GM12878 (cell line): ENCODE data around the gene HNRNPU. TPM values are rescaled to one million over a fixed set of nuclear protein-coding genes. Genes with fewer than 3 reads are reported as not detected.
A peak's percentile ranks its signal among the peaks of the same experiment; 100 is the strongest.

ENCODE experiments used
- ATAC-seq: fragments of 200-7000 bp; cut with Tn5 transposase; 3 replicates; pipeline ENCODE4 v1.9.1; 2020; ENCODE audit warnings: mild to moderate bottlenecking, moderate library complexity
- BruUV-seq: library from RNA; stranded (reverse); fragments of 400-500 nt; replicated peaks from 2 replicates; lab custom pipeline; 2021; lab: Mats Ljungman, UMichigan
- CTCF ChIA-PET: fragments of 300-600 bp; sonication (Branson Sonifier 250); formaldehyde crosslinking; extraction: SDS; loops from one replicate; lab custom pipeline; 2021; ENCODE audit warnings: inconsistent platforms; lab: Yijun Ruan, JAX
- POLR2A ChIA-PET: fragments of 350-600 bp; formaldehyde crosslinking; extraction: SDS; loops from one replicate; lab custom pipeline; 2021; ENCODE audit warnings: inconsistent platforms; lab: Charles Lee
- RAD21 ChIA-PET: fragments of 300-600 bp; sonication (Branson Sonifier 250); formaldehyde crosslinking; loops from one replicate; lab custom pipeline; 2023; ENCODE audit warnings: antibody characterized with exemption; ENCODE audit not compliant: unreplicated experiment; lab: Charles Lee
- SMC1A ChIA-PET: fragments of 300-600 bp; sonication (Branson Sonifier 250); formaldehyde crosslinking; loops from one replicate; lab custom pipeline; 2023; ENCODE audit not compliant: unreplicated experiment, uncharacterized antibody; lab: Charles Lee
- DNase-seq: peaks from one replicate; pipeline ENCODE4 v3.0.0-alpha.2; 2011; ENCODE audit warnings: low read depth, low spot score
- FAIRE-seq: peaks from 3 replicates; lab custom pipeline; 2011; peaks lifted over from hg19 to GRCh38; lab: Jason Lieb, UNC
- H2AFZ ChIP-seq: 2 replicates; pipeline ENCODE4 v1.6.0; 2011; ENCODE audit warnings: low read depth, low read length, control low read depth; ENCODE audit not compliant: control insufficient read depth
- H3K27ac ChIP-seq: 2 replicates; pipeline ENCODE4 v1.5.1; 2011; ENCODE audit warnings: control low read depth; ENCODE audit not compliant: control insufficient read depth, insufficient read depth
- H3K27me3 ChIP-seq, 2 experiments: replicated peaks in 1 of 2; 2 replicates each; pipeline versions ENCODE4 v1.6.0 to v1.6.1; 2011; ENCODE audit warnings: low read length in 1 of 2; ENCODE audit not compliant: control insufficient read depth in 2 of 2, insufficient read depth in 2 of 2
- H3K36me3 ChIP-seq, 2 experiments: 2 replicates each; pipeline ENCODE4 v1.5.1; 2011; ENCODE audit warnings: low read length in 1 of 2; ENCODE audit not compliant: control insufficient read depth in 2 of 2, insufficient read depth in 2 of 2
- H3K4me1 ChIP-seq: 2 replicates; pipeline ENCODE4 v1.6.1; 2011; ENCODE audit warnings: mild to moderate bottlenecking, low read length, moderate library complexity, mixed read lengths; ENCODE audit not compliant: control insufficient read depth, insufficient read depth
- H3K4me2 ChIP-seq: 2 replicates; pipeline ENCODE4 v1.6.0; 2011; ENCODE audit warnings: control low read depth; ENCODE audit not compliant: control insufficient read depth, insufficient read depth
- H3K4me3 ChIP-seq: fragments of 200-600 bp; sonication (generic); 2 replicates; pipeline ENCODE4 v1.5.1; 2016
- H3K79me2 ChIP-seq: 2 replicates; pipeline ENCODE4 v1.6.0; 2011; ENCODE audit warnings: low read length; ENCODE audit not compliant: control insufficient read depth, insufficient read depth
- H3K9ac ChIP-seq: 2 replicates; pipeline ENCODE4 v1.8.0; 2011; ENCODE audit warnings: low read length, control low read depth, mixed read lengths; ENCODE audit not compliant: control insufficient read depth, insufficient read depth
- H3K9me3 ChIP-seq: replicated peaks from 3 replicates; pipeline ENCODE4 v1.5.1; 2011; ENCODE audit warnings: mild to moderate bottlenecking, low read length; ENCODE audit not compliant: control insufficient read depth, insufficient read depth
- H4K20me1 ChIP-seq: 2 replicates; pipeline ENCODE4 v1.6.0; 2011; ENCODE audit not compliant: control insufficient read depth, insufficient read depth
- CHD1 ChIP-seq: IDR thresholded peaks from 2 replicates; pipeline ENCODE4 v1.6.1; 2012; ENCODE audit warnings: low read depth, low read length, improper control_type of control experiment
- CHD2 ChIP-seq: IDR thresholded peaks from 2 replicates; pipeline ENCODE4 v1.6.1; 2011; ENCODE audit warnings: low read depth, low read length, improper control_type of control experiment, borderline replicate concordance
- CUX1 ChIP-seq: IDR thresholded peaks from 2 replicates; pipeline ENCODE4 v1.6.1; 2012; ENCODE audit warnings: improper control_type of control experiment, low read depth, low read length; ENCODE audit not compliant: insufficient replicate concordance
- LARP7 ChIP-seq: fragments of 450-650 bp; IDR thresholded peaks from 2 replicates; pipeline ENCODE4 v1.6.1; 2017; ENCODE audit warnings: mild to moderate bottlenecking
- MEF2B ChIP-seq: fragments of 450-650 bp; IDR thresholded peaks from 2 replicates; pipeline ENCODE4 v1.6.1; 2018; ENCODE audit warnings: mild to moderate bottlenecking, moderate library complexity; ENCODE audit not compliant: partially characterized antibody, poor library complexity, severe bottlenecking
- NFYB ChIP-seq: IDR thresholded peaks from 2 replicates; pipeline ENCODE4 v1.6.1; 2011; ENCODE audit warnings: low read depth, mild to moderate bottlenecking, low read length, improper control_type of control experiment, moderate library complexity; ENCODE audit not compliant: insufficient read depth
- PAX5 ChIP-seq: IDR thresholded peaks from 2 replicates; pipeline ENCODE4 v1.6.1; 2011; ENCODE audit warnings: low read depth, low read length, borderline replicate concordance
- PML ChIP-seq: IDR thresholded peaks from 2 replicates; pipeline ENCODE4 v1.6.1; 2012; ENCODE audit warnings: low read length, inconsistent platforms
- POLR2AphosphoS2 ChIP-seq: IDR thresholded peaks from 2 replicates; pipeline ENCODE4 v1.6.1; 2011; ENCODE audit warnings: low read depth, mild to moderate bottlenecking, low read length, improper control_type of control experiment, moderate library complexity
- POLR2AphosphoS5 ChIP-seq: IDR thresholded peaks from 2 replicates; pipeline ENCODE4 v1.6.1; 2011; ENCODE audit warnings: mild to moderate bottlenecking, low read length, inconsistent platforms
- RAD21 ChIP-seq: IDR thresholded peaks from 2 replicates; pipeline ENCODE4 v1.6.1; 2011; ENCODE audit warnings: mild to moderate bottlenecking, low read depth, low read length, moderate library complexity; ENCODE audit not compliant: insufficient read depth
- ZBTB4 ChIP-seq: fragments of 450-650 bp; formaldehyde crosslinking; IDR thresholded peaks from 2 replicates; pipeline ENCODE4 v1.4.0; 2022; ENCODE audit warnings: mild to moderate bottlenecking, moderate library complexity
- WGBS: methylation state at CpG from one replicate; pipeline ENCODE4 v1.1.6; 2016; ENCODE audit warnings: low lambda C conversion rate; ENCODE audit not compliant: insufficient replicate concordance, insufficient coverage; ENCODE audit errors: missing lambda C conversion rate; 5-methylcytosine and 5-hydroxymethylcytosine counted together
- in situ Hi-C: fragments of 300-500 bp; cut with MboI; formaldehyde crosslinking; loops from 9 replicates; pipeline ENCODE4 v1.14.3; 2018; ENCODE audit warnings: mixed read lengths
- intact Hi-C: fragments of 100-400 bp; cut with micrococcal nuclease; formaldehyde crosslinking; loops from one replicate; pipeline ENCODE4 v1.14.2; 2022; ENCODE audit not compliant: unreplicated experiment
- polyA plus RNA-seq, 11 experiments: library from polyadenylated mRNA; depleted of rRNA in 4 of 11; unstranded in 6 of 11; stranded (reverse) in 5 of 11; fragments of >200 nt; fragmentation: Nextera tagmentation in 4 of 11; fragmentation: Illumina TruSeq in 1 of 11; extraction: Ambion mirVana in 4 of 11; extraction: Trizol in 1 of 11; gene quantifications; 1 replicate in 1 of 11; 2 replicates in 10 of 11; pipeline versions ENCODE4 v1.2.1 to v1.2.3, GENCODE V29; 2011 to 2016; ENCODE audit warnings: inconsistent platforms in 2 of 11, missing spikeins in 2 of 11, low read depth in 1 of 11
- total RNA-seq, 4 experiments: library from RNA; depleted of rRNA in 3 of 4; stranded (reverse); fragments of >200 nt in 3 of 4; fragmentation: Illumina TruSeq in 1 of 4; extraction: Trizol in 1 of 4; gene quantifications; 2 replicates each; pipeline versions ENCODE4 v1.2.1 to v1.2.3, GENCODE V29; 2013 to 2021

HNRNPU gene
- total and polyA plus RNA-seq, 10 of the 15 experiments (the other 5 are each of a cell fraction or from before 2014, with no cell fraction given), result 163 to 569 (median 420) TPM

- CTCF ChIA-PET, result interaction anchor here (0.7 to 2.3 kb wide), 7 partner anchors 9 to 91 kb away, joined by 3 to 11 read pairs (median 4); no protein-coding TSS in a partner anchor
- no peak overlapping the region for H2AFZ ChIP-seq
- POLR2A ChIA-PET, result interaction anchor here (0.5 to 21.2 kb wide), 5 partner anchors 9 to 47 kb away, joined by 3 to 350 read pairs (median 3); partner anchors contain the start of gene COX20
- H3K9me3 ChIP-seq, result no peaks in the 10 kb centered on the region
- DNase-seq (no peak), FAIRE-seq (no peak), ATAC-seq (no peak)
- H3K36me3 ChIP-seq, result peaks cover 0 to 46% of the 10 kb centered on the region in 2 experiments
- H3K79me2 ChIP-seq, result peaks cover 21% of the 10 kb centered on the region
- no TSS peak for BruUV-seq
- no peak overlapping the region for H3K9ac ChIP-seq
- H3K4me1 ChIP-seq, result no peaks in the 10 kb centered on the region
- H3K27ac ChIP-seq, result no peak overlapping the region
- no peak overlapping the region for H3K4me2 ChIP-seq
- no peaks in the 10 kb centered on the region for H3K27me3 ChIP-seq
- no peaks in the 10 kb centered on the region; the same call in 1 of the 2 replicates for H4K20me1 ChIP-seq
- no peak overlapping the region for H3K4me3 ChIP-seq
- RAD21 ChIA-PET, result interaction anchor here (0.7 to 2.6 kb wide), 3 partner anchors 12 to 32 kb away, joined by 3 to 16 read pairs (median 5); no protein-coding TSS in a partner anchor
- SMC1A ChIA-PET, result interaction anchor here (0.7 to 18.4 kb wide), 12 partner anchors 9 to 192 kb away, joined by 3 to 360 read pairs (median 4); partner anchors contain the start of gene COX20
- in situ Hi-C loops, result no loop called here
- 47% methylated on average over 3 of the region's 3 CpGs for WGBS
- intact Hi-C loops, result no loop called here
- TF ChIP-seq CHD2 (no peak), LARP7 (no peak), PML (peak; percentile 55), MEF2B (no peak), POLR2AphosphoS5 (peak; percentile 60; the same call in 1 of the 2 replicates), ZBTB4 (CRISPR knock-in tag) (no peak), CHD1 (no peak), PAX5 (no peak), CUX1 (no peak), RAD21 (no peak), NFYB (no peak), POLR2AphosphoS2 (peak; percentile 73; the same call in 1 of the 2 replicates)
Observed at GRCh38 chr1:244850099-244850852, 14.1 kb downstream of the HNRNPU start.
